Gastroesophageal sphincter (tissue), 3 donors: Measurements from ENCODE around the gene BICC1.

Source experiments
- CTCF ChIP-seq, 4 experiments: fragments of 200-600 bp in 2 of 4; fragments of 450-650 bp in 2 of 4; sonication (generic) in 1 of 4; IDR thresholded peaks; one replicate each; pipeline ENCODE4 v1.5.1; 2017 to 2019; ENCODE audit warnings: antibody characterized with exemption in 4 of 4, mild to moderate bottlenecking in 2 of 4, moderate library complexity in 2 of 4
- POLR2A ChIP-seq, 2 donors: fragments of 450-650 bp; IDR thresholded peaks; one replicate each; pipeline ENCODE4 v1.6.1; 2017; ENCODE audit warnings: antibody characterized with exemption in 2 of 2, mild to moderate bottlenecking in 2 of 2, moderate library complexity in 1 of 2

GRCh38 chr10:58833771-58834561 lies 321.3 kb downstream of the BICC1 start:
- no peak for TF ChIP-seq CTCF (IDR thresholded peaks at IDR 0.05)
- TF ChIP-seq POLR2A (IDR thresholded peaks at IDR 0.05), result no peak
